GM12878 (cell line): ENCODE measurements around the gene CYP24A1. TPM values are rescaled to one million over a fixed set of nuclear protein-coding genes. Genes with fewer than 3 reads are reported as not detected.

Experiments
- ATAC-seq: fragments of 200-7000 bp; cut with Tn5 transposase; 3 replicates; pipeline ENCODE4 v1.9.1; 2020; ENCODE audit warnings: mild to moderate bottlenecking, moderate library complexity
- BruUV-seq: library from RNA; stranded (reverse); fragments of 400-500 nt; replicated peaks from 2 replicates; lab custom pipeline; 2021; lab: Mats Ljungman, UMichigan
- CTCF ChIA-PET: fragments of 300-600 bp; sonication (Branson Sonifier 250); formaldehyde crosslinking; extraction: SDS; loops from one replicate; lab custom pipeline; 2021; ENCODE audit warnings: inconsistent platforms; lab: Yijun Ruan, JAX
- POLR2A ChIA-PET: fragments of 350-600 bp; formaldehyde crosslinking; extraction: SDS; loops from one replicate; lab custom pipeline; 2021; ENCODE audit warnings: inconsistent platforms; lab: Charles Lee
- RAD21 ChIA-PET: fragments of 300-600 bp; sonication (Branson Sonifier 250); formaldehyde crosslinking; loops from one replicate; lab custom pipeline; 2023; ENCODE audit warnings: antibody characterized with exemption; ENCODE audit not compliant: unreplicated experiment; lab: Charles Lee
- SMC1A ChIA-PET: fragments of 300-600 bp; sonication (Branson Sonifier 250); formaldehyde crosslinking; loops from one replicate; lab custom pipeline; 2023; ENCODE audit not compliant: unreplicated experiment, uncharacterized antibody; lab: Charles Lee
- DNase-seq: peaks from one replicate; pipeline ENCODE4 v3.0.0-alpha.2; 2011; ENCODE audit warnings: low read depth, low spot score
- FAIRE-seq: peaks from 3 replicates; lab custom pipeline; 2011; peaks lifted over from hg19 to GRCh38; lab: Jason Lieb, UNC
- H2AFZ ChIP-seq: 2 replicates; pipeline ENCODE4 v1.6.0; 2011; ENCODE audit warnings: low read depth, low read length, control low read depth; ENCODE audit not compliant: control insufficient read depth
- H3K27ac ChIP-seq: 2 replicates; pipeline ENCODE4 v1.5.1; 2011; ENCODE audit warnings: control low read depth; ENCODE audit not compliant: control insufficient read depth, insufficient read depth
- H3K27me3 ChIP-seq, 2 experiments: replicated peaks in 1 of 2; 2 replicates each; pipeline versions ENCODE4 v1.6.0 to v1.6.1; 2011; ENCODE audit warnings: low read length in 1 of 2; ENCODE audit not compliant: control insufficient read depth in 2 of 2, insufficient read depth in 2 of 2
- H3K36me3 ChIP-seq, 2 experiments: 2 replicates each; pipeline ENCODE4 v1.5.1; 2011; ENCODE audit warnings: low read length in 1 of 2; ENCODE audit not compliant: control insufficient read depth in 2 of 2, insufficient read depth in 2 of 2
- H3K4me1 ChIP-seq: 2 replicates; pipeline ENCODE4 v1.6.1; 2011; ENCODE audit warnings: mild to moderate bottlenecking, low read length, moderate library complexity, mixed read lengths; ENCODE audit not compliant: control insufficient read depth, insufficient read depth
- H3K4me2 ChIP-seq: 2 replicates; pipeline ENCODE4 v1.6.0; 2011; ENCODE audit warnings: control low read depth; ENCODE audit not compliant: control insufficient read depth, insufficient read depth
- H3K4me3 ChIP-seq: fragments of 200-600 bp; sonication (generic); 2 replicates; pipeline ENCODE4 v1.5.1; 2016
- H3K79me2 ChIP-seq: 2 replicates; pipeline ENCODE4 v1.6.0; 2011; ENCODE audit warnings: low read length; ENCODE audit not compliant: control insufficient read depth, insufficient read depth
- H3K9ac ChIP-seq: 2 replicates; pipeline ENCODE4 v1.8.0; 2011; ENCODE audit warnings: low read length, control low read depth, mixed read lengths; ENCODE audit not compliant: control insufficient read depth, insufficient read depth
- H3K9me3 ChIP-seq: replicated peaks from 3 replicates; pipeline ENCODE4 v1.5.1; 2011; ENCODE audit warnings: mild to moderate bottlenecking, low read length; ENCODE audit not compliant: control insufficient read depth, insufficient read depth
- H4K20me1 ChIP-seq: 2 replicates; pipeline ENCODE4 v1.6.0; 2011; ENCODE audit not compliant: control insufficient read depth, insufficient read depth
- CHD4 ChIP-seq: fragments of 200-600 bp; sonication (generic); IDR thresholded peaks from 2 replicates; pipeline ENCODE4 v1.6.1; 2016; ENCODE audit warnings: mild to moderate bottlenecking
- CREM ChIP-seq: IDR thresholded peaks from 2 replicates; pipeline ENCODE4 v1.6.1; 2014; ENCODE audit warnings: antibody characterized with exemption, low read depth
- CTCF ChIP-seq, 3 experiments: IDR thresholded peaks in 2 of 3; conservative IDR thresholded peaks in 1 of 3; 2 replicates each; pipeline ENCODE4 v1.5.1; 2011; ENCODE audit warnings: low read depth in 3 of 3, low read length in 3 of 3, mild to moderate bottlenecking in 3 of 3, control low read depth in 2 of 3, moderate library complexity in 2 of 3, inconsistent platforms in 1 of 3, mixed read lengths in 1 of 3; ENCODE audit not compliant: control insufficient read depth in 2 of 3, insufficient read depth in 1 of 3; ENCODE audit errors: extremely low read depth in 1 of 3
- EP300 ChIP-seq, 2 experiments: fragments of 150-350 bp in 1 of 2; IDR thresholded peaks; 2 replicates each; pipeline ENCODE4 v1.6.1; 2011 to 2012; ENCODE audit warnings: low read depth in 2 of 2, low read length in 2 of 2, borderline replicate concordance in 1 of 2, improper control_type of control experiment in 1 of 2, inconsistent platforms in 1 of 2; ENCODE audit not compliant: control insufficient read depth in 1 of 2
- GABPA ChIP-seq: IDR thresholded peaks from 2 replicates; pipeline ENCODE4 v1.6.1; 2014; ENCODE audit warnings: antibody characterized with exemption, low read depth, mild to moderate bottlenecking, inconsistent platforms
- HDAC6 ChIP-seq: fragments of 200-600 bp; sonication (generic); IDR thresholded peaks from one replicate; pipeline ENCODE4 v1.8.0; 2017; ENCODE audit warnings: antibody characterized with exemption; ENCODE audit not compliant: unreplicated experiment
- IKZF1 ChIP-seq: fragments of 450-650 bp; conservative IDR thresholded peaks from 2 replicates; pipeline ENCODE4 v1.6.1; 2017; ENCODE audit warnings: antibody characterized with exemption, mild to moderate bottlenecking
- KAT2A ChIP-seq: conservative IDR thresholded peaks from 2 replicates; pipeline ENCODE4 v1.6.1; 2011; ENCODE audit warnings: low read depth, low read length; ENCODE audit not compliant: control insufficient read depth
- PAX5 ChIP-seq: IDR thresholded peaks from 2 replicates; pipeline ENCODE4 v1.6.1; 2011; ENCODE audit warnings: low read depth, low read length, borderline replicate concordance
- PML ChIP-seq: IDR thresholded peaks from 2 replicates; pipeline ENCODE4 v1.6.1; 2012; ENCODE audit warnings: low read length, inconsistent platforms
- SMARCA5 ChIP-seq: fragments of 450-650 bp; IDR thresholded peaks from 2 replicates; pipeline ENCODE4 v1.6.1; 2017; ENCODE audit warnings: mild to moderate bottlenecking
- ZNF217 ChIP-seq: fragments of 450-650 bp; IDR thresholded peaks from 2 replicates; pipeline ENCODE4 v1.6.1; 2017; ENCODE audit warnings: antibody characterized with exemption, mild to moderate bottlenecking
- ZNF622 ChIP-seq: fragments of 450-650 bp; IDR thresholded peaks from 2 replicates; pipeline ENCODE4 v1.6.1; 2017; ENCODE audit warnings: mild to moderate bottlenecking, inconsistent platforms
- WGBS: methylation state at CpG from one replicate; pipeline ENCODE4 v1.1.6; 2016; ENCODE audit warnings: low lambda C conversion rate; ENCODE audit not compliant: insufficient replicate concordance, insufficient coverage; ENCODE audit errors: missing lambda C conversion rate; 5-methylcytosine and 5-hydroxymethylcytosine counted together
- in situ Hi-C: fragments of 300-500 bp; cut with MboI; formaldehyde crosslinking; loops from 9 replicates; pipeline ENCODE4 v1.14.3; 2018; ENCODE audit warnings: mixed read lengths
- intact Hi-C: fragments of 100-400 bp; cut with micrococcal nuclease; formaldehyde crosslinking; loops from one replicate; pipeline ENCODE4 v1.14.2; 2022; ENCODE audit not compliant: unreplicated experiment
- polyA plus RNA-seq, 11 experiments: library from polyadenylated mRNA; depleted of rRNA in 4 of 11; unstranded in 6 of 11; stranded (reverse) in 5 of 11; fragments of >200 nt; fragmentation: Nextera tagmentation in 4 of 11; fragmentation: Illumina TruSeq in 1 of 11; extraction: Ambion mirVana in 4 of 11; extraction: Trizol in 1 of 11; gene quantifications; 1 replicate in 1 of 11; 2 replicates in 10 of 11; pipeline versions ENCODE4 v1.2.1 to v1.2.3, GENCODE V29; 2011 to 2016; ENCODE audit warnings: inconsistent platforms in 2 of 11, missing spikeins in 2 of 11, low read depth in 1 of 11
- total RNA-seq, 4 experiments: library from RNA; depleted of rRNA in 3 of 4; stranded (reverse); fragments of >200 nt in 3 of 4; fragmentation: Illumina TruSeq in 1 of 4; extraction: Trizol in 1 of 4; gene quantifications; 2 replicates each; pipeline versions ENCODE4 v1.2.1 to v1.2.3, GENCODE V29; 2013 to 2021
- TF ChIP-seq, protein P1 (sequence below): IDR thresholded peaks from 2 replicates; pipeline ENCODE4 v1.6.1; 2011; ENCODE audit warnings: low read depth, mild to moderate bottlenecking, low read length, moderate library complexity, borderline replicate concordance; ENCODE audit errors: extremely low read depth
- TF ChIP-seq, protein P2 (sequence below): fragments of 450-650 bp; IDR thresholded peaks from 2 replicates; pipeline ENCODE4 v1.6.1; 2017; ENCODE audit warnings: mild to moderate bottlenecking, low read depth, inconsistent platforms; ENCODE audit not compliant: poor library complexity, severe bottlenecking
- TF ChIP-seq, protein P3 (sequence below): IDR thresholded peaks from 2 replicates; pipeline ENCODE4 v1.6.1; 2012; ENCODE audit warnings: low read depth, low read length, improper control_type of control experiment

The CYP24A1 gene
- total and polyA plus RNA-seq, 10 of the 15 experiments (the other 5 are each of a cell fraction or from before 2014, with no cell fraction given), result 0.69 TPM; not detected in 9

DNA sequence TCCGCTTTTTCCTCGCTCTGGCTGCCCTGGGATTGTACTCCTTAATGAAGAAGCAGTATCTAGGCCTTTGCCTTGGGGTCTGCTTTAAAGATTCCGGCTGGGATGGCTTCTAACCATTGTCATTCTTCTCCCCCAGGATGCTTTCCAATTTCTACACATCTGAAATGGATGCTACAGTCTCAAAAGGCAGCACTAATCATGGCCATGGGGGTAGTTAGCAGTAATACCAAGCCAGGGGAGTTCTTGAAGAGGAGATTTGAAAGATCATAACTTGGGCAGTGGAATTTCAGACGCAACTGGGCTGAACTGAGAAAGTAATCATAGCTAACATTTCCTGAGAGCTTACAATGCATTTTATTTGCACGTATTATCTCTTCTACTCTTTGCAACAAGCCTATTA lies 30.7 kb upstream of the CYP24A1 start:
- Histone ChIP-seq H4K20me1 (no peaks in the 10 kb centered on the region), H3K4me3 (no peak overlapping the region), H3K4me2 (no peak overlapping the region), H3K9ac (no peak overlapping the region), H3K27ac (no peak overlapping the region), H3K36me3 (no peaks in the 10 kb centered on the region), H3K4me1 (peaks cover 14% of the 10 kb centered on the region), H3K9me3 (no peaks in the 10 kb centered on the region)
- ChIA-PET CTCF (interaction anchor here (0.6 to 2.6 kb wide), 4 partner anchors 9 to 101 kb away, joined by 3 to 12 read pairs (median 8); no protein-coding TSS in a partner anchor), SMC1A (interaction anchor here (1.1 to 1.4 kb wide), 2 partner anchors 106 to 906 kb away, joined by 3 read pairs; no protein-coding TSS in a partner anchor), POLR2A (no interaction called here)
- FAIRE-seq (no peak), DNase-seq (no peak), ATAC-seq (no peak)
- intact Hi-C loops, result no loop called here
- in situ Hi-C loops, result loop anchor here (10.0 kb wide), 1 partner anchor 630 kb away; no protein-coding TSS in a partner anchor
- WGBS, result 52% methylated on average over 5 of the region's 5 CpGs
- BruUV-seq, result no TSS peak
- TF ChIP-seq CREM, result no peak
- TF ChIP-seq CTCF (IDR thresholded peaks at IDR 0.05 in 2 of 3, conservative IDR thresholded peaks at IDR 0.05 in 1 of 3; ENCODE audit: control insufficient read depth in 2 of 3, extremely low read depth in 1 of 3, insufficient read depth in 1 of 3, low read depth in 3 of 3, low read length in 3 of 3), result no peak
- TF ChIP-seq GABPA, result no peak
- TF ChIP-seq, protein P1, sequence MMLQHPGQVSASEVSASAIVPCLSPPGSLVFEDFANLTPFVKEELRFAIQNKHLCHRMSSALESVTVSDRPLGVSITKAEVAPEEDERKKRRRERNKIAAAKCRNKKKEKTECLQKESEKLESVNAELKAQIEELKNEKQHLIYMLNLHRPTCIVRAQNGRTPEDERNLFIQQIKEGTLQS, result no peak
- TF ChIP-seq PML, result no peak
- TF ChIP-seq EP300 (IDR thresholded peaks at IDR 0.05; ENCODE audit: borderline replicate concordance in 1 of 2, control insufficient read depth in 1 of 2, low read depth in 2 of 2, low read length in 2 of 2), result no peak
- TF ChIP-seq, protein P2, sequence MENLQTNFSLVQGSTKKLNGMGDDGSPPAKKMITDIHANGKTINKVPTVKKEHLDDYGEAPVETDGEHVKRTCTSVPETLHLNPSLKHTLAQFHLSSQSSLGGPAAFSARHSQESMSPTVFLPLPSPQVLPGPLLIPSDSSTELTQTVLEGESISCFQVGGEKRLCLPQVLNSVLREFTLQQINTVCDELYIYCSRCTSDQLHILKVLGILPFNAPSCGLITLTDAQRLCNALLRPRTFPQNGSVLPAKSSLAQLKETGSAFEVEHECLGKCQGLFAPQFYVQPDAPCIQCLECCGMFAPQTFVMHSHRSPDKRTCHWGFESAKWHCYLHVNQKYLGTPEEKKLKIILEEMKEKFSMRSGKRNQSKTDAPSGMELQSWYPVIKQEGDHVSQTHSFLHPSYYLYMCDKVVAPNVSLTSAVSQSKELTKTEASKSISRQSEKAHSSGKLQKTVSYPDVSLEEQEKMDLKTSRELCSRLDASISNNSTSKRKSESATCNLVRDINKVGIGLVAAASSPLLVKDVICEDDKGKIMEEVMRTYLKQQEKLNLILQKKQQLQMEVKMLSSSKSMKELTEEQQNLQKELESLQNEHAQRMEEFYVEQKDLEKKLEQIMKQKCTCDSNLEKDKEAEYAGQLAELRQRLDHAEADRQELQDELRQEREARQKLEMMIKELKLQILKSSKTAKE, result no peak
- TF ChIP-seq HDAC6, result no peak
- no peak for TF ChIP-seq PAX5
- TF ChIP-seq ZNF217, result no peak
- TF ChIP-seq, protein P3, sequence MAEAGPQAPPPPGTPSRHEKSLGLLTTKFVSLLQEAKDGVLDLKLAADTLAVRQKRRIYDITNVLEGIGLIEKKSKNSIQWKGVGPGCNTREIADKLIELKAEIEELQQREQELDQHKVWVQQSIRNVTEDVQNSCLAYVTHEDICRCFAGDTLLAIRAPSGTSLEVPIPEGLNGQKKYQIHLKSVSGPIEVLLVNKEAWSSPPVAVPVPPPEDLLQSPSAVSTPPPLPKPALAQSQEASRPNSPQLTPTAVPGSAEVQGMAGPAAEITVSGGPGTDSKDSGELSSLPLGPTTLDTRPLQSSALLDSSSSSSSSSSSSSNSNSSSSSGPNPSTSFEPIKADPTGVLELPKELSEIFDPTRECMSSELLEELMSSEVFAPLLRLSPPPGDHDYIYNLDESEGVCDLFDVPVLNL, result no peak
- no peak for TF ChIP-seq IKZF1
- no peak for TF ChIP-seq CHD4
- no peak for TF ChIP-seq SMARCA5
- TF ChIP-seq KAT2A, result no peak
- TF ChIP-seq ZNF622, result no peak
- TF ChIP-seq, all 136 proteins: peak for 0
- Histone ChIP-seq H3K27me3 (no peaks in the 10 kb centered on the region), H2AFZ (no peak overlapping the region), H3K79me2 (peaks cover 16% of the 10 kb centered on the region)
- RAD21 ChIA-PET, result interaction anchor here (1.7 kb wide), 1 partner anchor 441 kb away, joined by 4 read pairs; no protein-coding TSS in a partner anchor
